ENCODE data around the gene STK39.

Gene STK39

GRCh38 chr2:168178520-168179324, 68.7 kb downstream of the STK39 start:
- no peak overlapping the region for H3K27ac ChIP-seq (ENCODE audit: low read depth, low read length)
- no peaks in the 10 kb centered on the region for H3K27me3 ChIP-seq (ENCODE audit: control insufficient read depth in 1 of 2, insufficient read depth in 2 of 2, low read length in 2 of 2)
- no peak overlapping the region for H3K4me3 ChIP-seq (ENCODE audit: low read depth in 1 of 2, low read length in 2 of 2)
- no peak overlapping the region for H3K9ac ChIP-seq (ENCODE audit: low read length)
- H3K4me1 ChIP-seq (ENCODE audit: insufficient read depth, low read length), result peaks cover 5% of the 10 kb centered on the region
- H3K36me3 ChIP-seq (ENCODE audit: insufficient read depth, low read length), result peaks cover 4% of the 10 kb centered on the region
- H3K9me3 ChIP-seq (ENCODE audit: low read length), result no peaks in the 10 kb centered on the region

- H3K36me3 ChIP-seq (ENCODE audit: insufficient read depth, low read length), result peaks cover 4% of the 10 kb centered on the region
- no peaks in the 10 kb centered on the region for H3K9me3 ChIP-seq (ENCODE audit: low read length)
- H3K27ac ChIP-seq (ENCODE audit: low read depth, low read length), result no peak overlapping the region
- no peak overlapping the region for H3K4me3 ChIP-seq (ENCODE audit: low read depth in 1 of 2, low read length in 2 of 2)
- no peaks in the 10 kb centered on the region for H3K27me3 ChIP-seq (ENCODE audit: control insufficient read depth in 1 of 2, insufficient read depth in 2 of 2, low read length in 2 of 2)
- H3K9ac ChIP-seq (ENCODE audit: low read length), result no peak overlapping the region
- peaks cover 5% of the 10 kb centered on the region for H3K4me1 ChIP-seq (ENCODE audit: insufficient read depth, low read length)
Observed at GRCh38 chr2:168176402-168176801, 71.0 kb downstream of the STK39 start.

GRCh38 chr2:168175469-168175868, 71.9 kb downstream of the STK39 start:
- Histone ChIP-seq H3K9ac (ENCODE audit: low read length) (no peak overlapping the region), H3K27me3 (ENCODE audit: control insufficient read depth in 1 of 2, insufficient read depth in 2 of 2, low read length in 2 of 2) (no peaks in the 10 kb centered on the region), H3K9me3 (ENCODE audit: low read length) (no peaks in the 10 kb centered on the region), H3K27ac (ENCODE audit: low read depth, low read length) (no peak overlapping the region), H3K36me3 (ENCODE audit: insufficient read depth, low read length) (peaks cover 4% of the 10 kb centered on the region), H3K4me3 (ENCODE audit: low read depth in 1 of 2, low read length in 2 of 2) (no peak overlapping the region), H3K4me1 (ENCODE audit: insufficient read depth, low read length) (peaks cover 5% of the 10 kb centered on the region)

GRCh38 chr2:168174756-168175155, 72.6 kb downstream of the STK39 start:
- Histone ChIP-seq H3K27me3 (ENCODE audit: control insufficient read depth in 1 of 2, insufficient read depth in 2 of 2, low read length in 2 of 2) (no peaks in the 10 kb centered on the region), H3K27ac (ENCODE audit: low read depth, low read length) (no peak overlapping the region), H3K36me3 (ENCODE audit: insufficient read depth, low read length) (peaks cover 4% of the 10 kb centered on the region), H3K9ac (ENCODE audit: low read length) (no peak overlapping the region), H3K9me3 (ENCODE audit: low read length) (no peaks in the 10 kb centered on the region), H3K4me3 (ENCODE audit: low read depth in 1 of 2, low read length in 2 of 2) (no peak overlapping the region), H3K4me1 (ENCODE audit: insufficient read depth, low read length) (peaks cover 5% of the 10 kb centered on the region)

- Histone ChIP-seq H3K36me3 (ENCODE audit: insufficient read depth, low read length) (no peaks in the 10 kb centered on the region), H3K9ac (ENCODE audit: low read length) (no peak overlapping the region), H3K4me3 (ENCODE audit: low read depth in 1 of 2, low read length in 2 of 2) (no peak overlapping the region), H3K27ac (ENCODE audit: low read depth, low read length) (no peak overlapping the region), H3K27me3 (ENCODE audit: control insufficient read depth in 1 of 2, insufficient read depth in 2 of 2, low read length in 2 of 2) (no peaks in the 10 kb centered on the region), H3K9me3 (ENCODE audit: low read length) (no peaks in the 10 kb centered on the region), H3K4me1 (ENCODE audit: insufficient read depth, low read length) (no peaks in the 10 kb centered on the region)
Observed at GRCh38 chr2:168172071-168172470, 75.3 kb downstream of the STK39 start.

- Histone ChIP-seq H3K9me3 (ENCODE audit: low read length) (no peaks in the 10 kb centered on the region), H3K4me1 (ENCODE audit: insufficient read depth, low read length) (no peaks in the 10 kb centered on the region), H3K9ac (ENCODE audit: low read length) (no peak overlapping the region), H3K27ac (ENCODE audit: low read depth, low read length) (no peak overlapping the region), H3K4me3 (ENCODE audit: low read depth in 1 of 2, low read length in 2 of 2) (no peak overlapping the region), H3K27me3 (ENCODE audit: control insufficient read depth in 1 of 2, insufficient read depth in 2 of 2, low read length in 2 of 2) (no peaks in the 10 kb centered on the region), H3K36me3 (ENCODE audit: insufficient read depth, low read length) (no peaks in the 10 kb centered on the region)
Observed at GRCh38 chr2:168171059-168171762, 76.2 kb downstream of the STK39 start.

GRCh38 chr2:168169097-168169745, 78.2 kb downstream of the STK39 start:
- Histone ChIP-seq H3K36me3 (ENCODE audit: insufficient read depth, low read length) (no peaks in the 10 kb centered on the region), H3K9ac (ENCODE audit: low read length) (no peak overlapping the region), H3K4me3 (ENCODE audit: low read depth in 1 of 2, low read length in 2 of 2) (no peak overlapping the region), H3K9me3 (ENCODE audit: low read length) (no peaks in the 10 kb centered on the region), H3K27ac (ENCODE audit: low read depth, low read length) (no peak overlapping the region), H3K4me1 (ENCODE audit: insufficient read depth, low read length) (peaks cover 5% of the 10 kb centered on the region), H3K27me3 (ENCODE audit: control insufficient read depth in 1 of 2, insufficient read depth in 2 of 2, low read length in 2 of 2) (no peaks in the 10 kb centered on the region)

DNA sequence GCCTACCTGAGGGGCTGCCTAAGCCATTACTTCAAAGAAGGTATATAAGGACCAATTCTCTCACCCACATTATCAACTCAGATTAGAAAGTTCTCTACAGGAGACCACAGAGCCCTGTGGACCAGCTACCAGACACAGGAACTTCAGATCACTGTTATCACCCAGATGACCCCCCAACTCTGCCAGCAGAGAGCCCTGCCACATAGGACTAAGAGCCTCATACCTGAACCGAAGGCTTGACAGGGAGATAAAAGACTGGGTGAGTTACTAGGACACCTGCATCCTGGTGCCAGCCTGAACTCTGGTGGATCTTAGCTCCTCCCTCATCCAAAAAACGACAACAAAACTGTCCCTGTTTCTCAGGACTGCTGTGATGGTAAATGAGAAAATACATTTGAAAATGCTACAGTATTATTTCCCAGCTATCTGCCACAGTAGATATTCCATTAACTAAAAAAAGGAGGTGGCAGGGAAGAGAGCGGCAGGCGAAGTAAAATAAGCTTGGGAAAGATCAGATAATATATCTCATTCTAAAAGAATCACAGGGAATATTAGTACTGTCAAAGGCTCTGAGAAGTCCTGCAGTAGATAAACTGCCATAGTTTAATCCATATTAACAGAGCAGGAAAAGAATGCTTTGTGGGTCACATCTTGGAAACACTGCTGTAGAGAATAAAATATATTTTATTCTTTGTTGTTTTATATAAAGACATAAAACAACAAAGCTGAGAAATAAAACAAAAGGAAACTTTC, 79.7 kb downstream of the STK39 start:
- no peak overlapping the region for H3K27ac ChIP-seq (ENCODE audit: low read depth, low read length)
- no peak overlapping the region for H3K9ac ChIP-seq (ENCODE audit: low read length)
- peaks cover 5% of the 10 kb centered on the region for H3K4me1 ChIP-seq (ENCODE audit: insufficient read depth, low read length)
- no peaks in the 10 kb centered on the region for H3K9me3 ChIP-seq (ENCODE audit: low read length)
- no peaks in the 10 kb centered on the region for H3K36me3 ChIP-seq (ENCODE audit: insufficient read depth, low read length)
- H3K4me3 ChIP-seq (ENCODE audit: low read depth in 1 of 2, low read length in 2 of 2), result no peak overlapping the region
- no peaks in the 10 kb centered on the region for H3K27me3 ChIP-seq (ENCODE audit: control insufficient read depth in 1 of 2, insufficient read depth in 2 of 2, low read length in 2 of 2)

DNA sequence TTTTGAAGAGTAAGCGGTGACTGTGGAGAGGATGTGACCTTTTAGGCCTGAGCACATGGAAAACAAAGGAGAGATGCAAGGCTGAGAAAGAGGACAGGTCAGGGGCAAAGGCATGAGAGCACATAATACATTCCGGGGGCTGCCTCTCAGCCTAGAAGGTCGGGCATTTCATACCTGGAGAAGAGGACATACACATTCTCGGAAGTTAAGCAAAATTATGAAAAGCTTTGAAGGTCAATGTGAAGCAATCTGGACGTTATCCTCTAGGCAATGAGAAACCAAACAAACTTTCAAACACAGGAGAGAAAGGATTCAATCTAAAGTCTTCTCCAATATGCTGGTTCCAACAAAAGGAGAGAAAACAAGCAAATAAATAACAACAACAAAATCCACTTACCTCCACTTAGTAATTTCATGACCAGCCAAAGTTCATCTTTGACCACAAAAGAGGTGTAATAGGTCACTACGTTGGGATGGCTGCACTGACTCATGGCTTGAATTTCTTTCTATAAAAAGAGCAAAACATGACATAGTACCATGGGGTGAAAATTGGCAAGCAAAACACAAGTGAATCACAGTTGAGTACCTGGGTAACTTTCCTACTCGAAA, 80.4 kb downstream of the STK39 start:
- Histone ChIP-seq H3K4me3 (ENCODE audit: low read depth in 1 of 2, low read length in 2 of 2) (no peak overlapping the region), H3K4me1 (ENCODE audit: insufficient read depth, low read length) (peaks cover 5% of the 10 kb centered on the region), H3K9ac (ENCODE audit: low read length) (no peak overlapping the region), H3K27ac (ENCODE audit: low read depth, low read length) (no peak overlapping the region), H3K9me3 (ENCODE audit: low read length) (no peaks in the 10 kb centered on the region), H3K27me3 (ENCODE audit: control insufficient read depth in 1 of 2, insufficient read depth in 2 of 2, low read length in 2 of 2) (no peaks in the 10 kb centered on the region), H3K36me3 (ENCODE audit: insufficient read depth, low read length) (no peaks in the 10 kb centered on the region)

DNA sequence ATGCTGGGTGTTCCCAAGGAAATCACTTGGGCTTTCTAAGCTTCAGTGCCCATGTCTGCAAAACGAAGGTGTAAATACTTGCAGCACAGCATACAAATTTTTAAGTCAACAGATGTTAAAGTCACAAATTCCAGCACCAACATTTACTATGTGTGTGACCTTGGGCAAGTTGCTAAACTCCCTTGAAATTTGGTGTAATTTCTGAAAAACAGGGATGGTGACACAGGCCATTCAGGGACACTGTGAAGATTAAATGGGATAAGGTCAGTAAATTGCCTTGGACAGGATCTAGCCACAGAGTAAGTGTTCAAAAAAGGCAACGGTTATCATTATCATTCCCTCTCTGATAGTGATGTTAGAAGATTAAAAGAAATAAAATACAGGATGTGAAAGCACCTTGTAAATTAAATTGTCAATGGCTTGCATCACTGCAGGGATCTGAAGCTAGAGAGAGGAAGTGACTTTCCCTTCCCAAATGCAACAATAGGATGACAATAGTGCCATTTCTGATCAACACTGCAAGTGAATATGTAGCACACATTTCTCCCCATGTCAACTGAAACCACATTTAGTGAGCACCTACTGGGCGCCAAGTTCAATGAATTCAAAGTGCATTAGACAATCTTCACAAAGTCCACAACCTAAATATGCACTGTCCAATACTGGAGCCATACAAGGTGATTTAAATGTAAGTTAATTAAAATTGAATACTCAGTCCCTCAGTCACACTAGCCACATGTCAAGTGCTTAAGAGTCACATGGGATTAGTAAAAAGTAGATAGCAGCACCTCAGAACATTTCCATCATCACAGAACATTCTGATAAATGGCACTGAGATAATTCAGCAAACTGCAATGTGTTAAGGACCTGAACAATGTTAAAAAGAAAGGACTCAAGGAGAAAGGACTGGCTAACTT, 81.2 kb downstream of the STK39 start:
- H3K27me3 ChIP-seq (ENCODE audit: control insufficient read depth in 1 of 2, insufficient read depth in 2 of 2, low read length in 2 of 2), result no peaks in the 10 kb centered on the region
- no peaks in the 10 kb centered on the region for H3K36me3 ChIP-seq (ENCODE audit: insufficient read depth, low read length)
- H3K9ac ChIP-seq (ENCODE audit: low read length), result no peak overlapping the region
- no peak overlapping the region for H3K27ac ChIP-seq (ENCODE audit: low read depth, low read length)
- H3K4me1 ChIP-seq (ENCODE audit: insufficient read depth, low read length), result peaks cover 5% of the 10 kb centered on the region
- no peaks in the 10 kb centered on the region for H3K9me3 ChIP-seq (ENCODE audit: low read length)
- no peak overlapping the region for H3K4me3 ChIP-seq (ENCODE audit: low read depth in 1 of 2, low read length in 2 of 2)

All from muscle layer of colon (tissue), 2 donors.